Vagina (tissue), 2 donors: ENCODE data around the gene PARVG. TPM values are rescaled to one million over a fixed set of nuclear protein-coding genes. Genes with fewer than 3 reads are reported as not detected.

Source experiments
- DNase-seq, 2 donors: peaks; one replicate each; pipeline ENCODE4 v3.0.0-alpha.2; 2017; ENCODE audit errors: extremely low spot score in 2 of 2
- H3K27ac ChIP-seq: fragments of 200-600 bp; sonication (generic); one replicate; pipeline ENCODE4 v1.5.1; 2019
- H3K27me3 ChIP-seq: fragments of 200-600 bp; sonication (generic); one replicate; pipeline ENCODE4 v1.5.1; 2019
- H3K36me3 ChIP-seq, 2 donors: fragments of 200-600 bp; sonication (generic); one replicate each; pipeline ENCODE4 v1.5.1; 2017 to 2019
- H3K4me1 ChIP-seq: fragments of 200-600 bp; sonication (generic); one replicate; pipeline ENCODE4 v1.5.1; 2019
- H3K4me3 ChIP-seq, 2 donors: fragments of 200-600 bp; sonication (generic); 1 replicate in 1 of 2; 2 replicates in 1 of 2; pipeline ENCODE4 v1.5.1; 2016 to 2019
- H3K9me3 ChIP-seq: fragments of 200-600 bp; sonication (generic); one replicate; pipeline ENCODE4 v1.5.1; 2019
- POLR2A ChIP-seq, 2 donors: fragments of 450-650 bp; IDR thresholded peaks; one replicate each; pipeline ENCODE4 v1.6.1; 2017; ENCODE audit warnings: antibody characterized with exemption in 2 of 2, mild to moderate bottlenecking in 2 of 2, moderate library complexity in 2 of 2
- POLR2AphosphoS5 ChIP-seq, 2 donors: sonication (generic); formaldehyde crosslinking; IDR thresholded peaks; one replicate each; pipeline ENCODE4 v1.9.0; 2017; ENCODE audit warnings: antibody characterized with exemption in 2 of 2, mild to moderate bottlenecking in 2 of 2, low read depth in 1 of 2; ENCODE audit not compliant: insufficient read depth in 1 of 2
- intact Hi-C: fragments of 100-400 bp; cut with DNase I; formaldehyde crosslinking; loops from one replicate; pipeline ENCODE4 v1.15.1; 2023
- total RNA-seq: library from RNA; depleted of rRNA; stranded (reverse); fragments of >200 nt; gene quantifications from one replicate; pipeline ENCODE4 v1.2.3, GENCODE V29; 2016
- TF ChIP-seq, protein P1 (sequence below), 3 experiments: fragments of 450-650 bp in 2 of 3; fragments of 200-600 bp in 1 of 3; sonication (generic) in 1 of 3; IDR thresholded peaks; one replicate each; pipeline ENCODE4 v1.5.1; 2017 to 2019; ENCODE audit warnings: antibody characterized with exemption in 3 of 3, mild to moderate bottlenecking in 2 of 3, moderate library complexity in 2 of 3

The PARVG gene
- total RNA-seq, 1 donor from 2014 or later, result 29.5 TPM

GRCh38 chr22:44173154-44173553, 7.6 kb upstream of the PARVG start:
- intact Hi-C loops, result no loop called here
- H3K4me1 ChIP-seq, result no peaks in the 10 kb centered on the region
- H3K27ac ChIP-seq, result no peak overlapping the region

GRCh38 chr22:44175676-44176075, 5.0 kb upstream of the PARVG start:
- no peak for DNase-seq
- TF ChIP-seq, protein P1, sequence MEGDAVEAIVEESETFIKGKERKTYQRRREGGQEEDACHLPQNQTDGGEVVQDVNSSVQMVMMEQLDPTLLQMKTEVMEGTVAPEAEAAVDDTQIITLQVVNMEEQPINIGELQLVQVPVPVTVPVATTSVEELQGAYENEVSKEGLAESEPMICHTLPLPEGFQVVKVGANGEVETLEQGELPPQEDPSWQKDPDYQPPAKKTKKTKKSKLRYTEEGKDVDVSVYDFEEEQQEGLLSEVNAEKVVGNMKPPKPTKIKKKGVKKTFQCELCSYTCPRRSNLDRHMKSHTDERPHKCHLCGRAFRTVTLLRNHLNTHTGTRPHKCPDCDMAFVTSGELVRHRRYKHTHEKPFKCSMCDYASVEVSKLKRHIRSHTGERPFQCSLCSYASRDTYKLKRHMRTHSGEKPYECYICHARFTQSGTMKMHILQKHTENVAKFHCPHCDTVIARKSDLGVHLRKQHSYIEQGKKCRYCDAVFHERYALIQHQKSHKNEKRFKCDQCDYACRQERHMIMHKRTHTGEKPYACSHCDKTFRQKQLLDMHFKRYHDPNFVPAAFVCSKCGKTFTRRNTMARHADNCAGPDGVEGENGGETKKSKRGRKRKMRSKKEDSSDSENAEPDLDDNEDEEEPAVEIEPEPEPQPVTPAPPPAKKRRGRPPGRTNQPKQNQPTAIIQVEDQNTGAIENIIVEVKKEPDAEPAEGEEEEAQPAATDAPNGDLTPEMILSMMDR (IDR thresholded peaks at IDR 0.05), result no peak
- TF ChIP-seq POLR2A (IDR thresholded peaks at IDR 0.05) (no peak), POLR2AphosphoS5 (IDR thresholded peaks at IDR 0.05; ENCODE audit: insufficient read depth in 1 of 2, low read depth in 1 of 2) (no peak)
- Histone ChIP-seq H3K27me3 (no peaks in the 10 kb centered on the region), H3K4me1 (no peaks in the 10 kb centered on the region), H3K4me3 (no peak overlapping the region), H3K9me3 (no peaks in the 10 kb centered on the region), H3K36me3 (no peaks in the 10 kb centered on the region), H3K27ac (no peak overlapping the region)
- intact Hi-C loops, result no loop called here

More at GRCh38 chr22:44173154-44173553, 7.6 kb upstream of the PARVG start:
- Histone ChIP-seq H3K36me3 (no peaks in the 10 kb centered on the region), H3K27me3 (no peaks in the 10 kb centered on the region), H3K9me3 (no peaks in the 10 kb centered on the region), H3K4me3 (no peak overlapping the region)
- DNase-seq, result no peak
- TF ChIP-seq POLR2A (IDR thresholded peaks at IDR 0.05) (no peak), POLR2AphosphoS5 (IDR thresholded peaks at IDR 0.05; ENCODE audit: insufficient read depth in 1 of 2, low read depth in 1 of 2) (no peak)
- TF ChIP-seq, protein P1 (IDR thresholded peaks at IDR 0.05), result no peak

DNA sequence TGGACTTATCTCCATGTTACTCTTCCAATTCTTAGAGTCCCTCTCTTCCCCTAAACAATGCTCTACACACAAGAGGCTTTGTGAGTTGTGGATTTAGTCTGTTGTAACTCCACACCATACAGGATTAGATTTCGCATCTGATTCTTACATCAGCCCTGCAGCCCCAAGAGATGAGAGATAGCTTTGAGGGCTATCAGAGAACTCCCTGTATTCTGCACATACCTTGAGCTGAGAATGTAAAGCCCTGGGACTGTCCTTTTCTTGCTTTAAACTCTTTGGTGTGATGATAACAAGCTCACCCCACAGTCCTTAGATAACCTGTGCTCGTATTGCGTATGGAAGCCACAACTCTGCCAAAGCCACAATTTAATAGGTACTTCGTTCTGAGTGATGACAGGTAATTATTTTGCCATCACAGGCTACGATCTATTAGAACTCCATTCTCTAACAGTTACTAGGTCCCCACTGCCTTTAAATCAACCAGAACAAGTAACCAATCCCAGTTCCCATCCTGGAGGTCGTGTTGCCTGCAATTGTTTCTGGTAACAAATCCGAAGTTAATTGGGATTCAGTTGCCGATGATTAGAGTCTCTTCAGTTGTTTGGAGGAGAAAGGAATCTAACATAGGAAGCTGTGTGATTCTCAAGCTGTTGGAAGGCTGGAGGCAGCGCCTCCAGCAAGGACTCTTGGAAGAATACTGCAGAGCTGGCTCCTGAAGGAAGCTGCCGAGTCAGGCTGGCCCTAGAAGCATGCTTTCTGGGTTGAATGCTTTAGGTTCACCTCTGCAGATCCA, 1.3 kb upstream of the PARVG start:
- TF ChIP-seq, protein P1 (IDR thresholded peaks at IDR 0.05), result no peak
- TF ChIP-seq POLR2A (IDR thresholded peaks at IDR 0.05), result no peak
- no peak for TF ChIP-seq POLR2AphosphoS5 (IDR thresholded peaks at IDR 0.05; ENCODE audit: insufficient read depth in 1 of 2, low read depth in 1 of 2)
- H3K27me3 ChIP-seq, result no peaks in the 10 kb centered on the region

DNA sequence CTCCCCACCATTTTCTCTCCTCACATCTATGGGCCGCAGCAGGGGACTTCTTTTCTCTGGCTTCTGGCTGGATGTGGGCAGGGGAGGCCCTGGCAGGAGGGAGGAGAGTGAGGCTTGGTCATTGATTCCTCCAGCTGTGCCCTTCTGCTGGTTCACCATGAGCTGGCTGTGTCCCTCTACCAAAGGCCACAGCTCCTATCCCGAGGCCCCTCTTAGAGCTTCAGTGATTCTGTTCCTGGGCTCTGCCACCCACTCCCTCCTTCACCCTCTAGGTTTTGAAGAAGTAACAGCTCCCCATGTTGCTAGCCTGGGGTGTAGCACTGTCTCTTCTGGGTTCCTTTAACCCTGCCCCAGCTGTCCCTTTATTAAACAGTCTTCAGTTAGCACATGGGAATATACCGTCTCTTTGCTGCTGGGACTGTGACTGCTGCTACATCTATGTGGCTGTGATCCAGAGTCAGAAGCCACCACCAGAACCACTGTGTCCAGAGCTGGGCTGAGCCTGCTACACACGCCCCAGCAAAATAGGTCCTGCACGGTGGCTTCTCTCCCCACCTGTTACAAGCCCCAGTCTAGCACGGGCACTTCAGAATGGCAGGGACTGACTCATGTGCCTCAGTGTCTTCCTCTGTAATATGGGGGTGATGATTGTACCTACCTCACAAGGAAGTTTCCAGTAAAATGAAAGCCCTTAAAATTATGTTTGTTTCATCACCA, 578 bp upstream of the PARVG start:
- no peaks in the 10 kb centered on the region for H3K4me1 ChIP-seq
- no peak overlapping the region for H3K4me3 ChIP-seq
- H3K27me3 ChIP-seq, result no peaks in the 10 kb centered on the region
- no peak for DNase-seq
- no peaks in the 10 kb centered on the region for H3K36me3 ChIP-seq
- no peak overlapping the region for H3K27ac ChIP-seq
- intact Hi-C loops, result no loop called here
- no peak for TF ChIP-seq POLR2AphosphoS5 (IDR thresholded peaks at IDR 0.05; ENCODE audit: insufficient read depth in 1 of 2, low read depth in 1 of 2)
- no peak for TF ChIP-seq POLR2A (IDR thresholded peaks at IDR 0.05)
- TF ChIP-seq, protein P1 (IDR thresholded peaks at IDR 0.05), result no peak
- H3K9me3 ChIP-seq, result no peaks in the 10 kb centered on the region

More for the DNA sequence above, 1.3 kb upstream of the PARVG start:
- Histone ChIP-seq H3K4me3 (no peak overlapping the region), H3K4me1 (no peaks in the 10 kb centered on the region), H3K36me3 (no peaks in the 10 kb centered on the region), H3K9me3 (no peaks in the 10 kb centered on the region), H3K27ac (no peak overlapping the region)
- DNase-seq, result no peak
- intact Hi-C loops, result no loop called here
